IMR-90 (cell line): ENCODE data around the gene SMIM31.

ENCODE experiments used
- BHLHE40 ChIP-seq: fragments of 150-350 bp; IDR thresholded peaks from 2 replicates; pipeline ENCODE4 v1.6.1; 2016; ENCODE audit warnings: mild to moderate bottlenecking, low read depth, low read length
- CEBPB ChIP-seq: IDR thresholded peaks from 2 replicates; pipeline ENCODE4 v1.6.1; 2012; ENCODE audit warnings: low read depth, low read length, improper control_type of control experiment
- CTCF ChIP-seq: conservative IDR thresholded peaks from 2 replicates; pipeline ENCODE4 v1.5.1; 2012; ENCODE audit warnings: mild to moderate bottlenecking, low read depth, low read length, improper control_type of control experiment
- ELK1 ChIP-seq: fragments of 150-350 bp; IDR thresholded peaks from 2 replicates; pipeline ENCODE4 v1.6.1; 2016; ENCODE audit warnings: low read depth, mild to moderate bottlenecking, low read length, moderate library complexity, borderline replicate concordance
- FOS ChIP-seq: fragments of 150-350 bp; IDR thresholded peaks from 2 replicates; pipeline ENCODE4 v1.6.1; 2016; ENCODE audit warnings: low read depth, low read length
- MAFK ChIP-seq: IDR thresholded peaks from 2 replicates; pipeline ENCODE4 v1.6.1; 2012; ENCODE audit warnings: low read depth, low read length, improper control_type of control experiment
- MAZ ChIP-seq: IDR thresholded peaks from 2 replicates; pipeline ENCODE4 v1.6.1; 2012; ENCODE audit warnings: low read depth, mild to moderate bottlenecking, low read length, improper control_type of control experiment, moderate library complexity, borderline replicate concordance
- MXI1 ChIP-seq: IDR thresholded peaks from 2 replicates; pipeline ENCODE4 v1.6.1; 2012; ENCODE audit warnings: low read depth, mild to moderate bottlenecking, low read length, moderate library complexity, borderline replicate concordance
- POLR2A ChIP-seq: IDR thresholded peaks from 2 replicates; pipeline ENCODE4 v1.6.1; 2012; ENCODE audit warnings: mild to moderate bottlenecking, low read depth, low read length
- RAD21 ChIP-seq: IDR thresholded peaks from 2 replicates; pipeline ENCODE4 v1.6.1; 2012; ENCODE audit warnings: low read length, improper control_type of control experiment
- RCOR1 ChIP-seq: IDR thresholded peaks from 2 replicates; pipeline ENCODE4 v1.6.1; 2012; ENCODE audit warnings: mild to moderate bottlenecking, low read length, improper control_type of control experiment; ENCODE audit not compliant: insufficient replicate concordance
- RFX5 ChIP-seq: IDR thresholded peaks from 2 replicates; pipeline ENCODE4 v1.8.0; 2012; ENCODE audit warnings: low read depth, mild to moderate bottlenecking, low read length, moderate library complexity
- SMC3 ChIP-seq: fragments of 150-350 bp; IDR thresholded peaks from 2 replicates; pipeline ENCODE4 v1.6.1; 2016; ENCODE audit warnings: low read depth, mild to moderate bottlenecking, antibody characterized with exemption, low read length, moderate library complexity
- TF ChIP-seq, protein P1 (sequence below): fragments of 150-350 bp; IDR thresholded peaks from 2 replicates; pipeline ENCODE4 v1.6.1; 2017; ENCODE audit warnings: mild to moderate bottlenecking, antibody characterized with exemption, low read length, low read depth

DNA sequence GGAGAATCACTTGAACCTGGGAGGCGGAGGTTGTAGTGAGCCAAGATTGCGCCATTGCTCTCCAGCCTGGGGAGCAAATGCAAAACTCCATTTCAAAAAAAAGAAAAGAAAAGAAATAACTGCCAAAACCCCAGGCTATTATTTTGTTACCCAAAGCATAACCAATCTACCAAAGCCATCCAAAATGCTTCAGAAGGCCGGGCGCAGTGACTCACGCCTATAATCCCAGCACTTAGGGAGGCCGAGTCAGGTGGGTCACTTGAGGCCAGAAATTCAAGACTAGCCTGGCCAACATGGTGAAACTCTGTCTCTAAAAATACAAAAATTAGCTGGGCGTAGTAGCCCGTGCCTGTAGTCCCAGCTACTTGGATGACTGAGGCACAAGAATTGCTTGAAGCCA is 49.8 kb downstream of the SMIM31 start:
- no peak for TF ChIP-seq CTCF
- TF ChIP-seq POLR2A, result no peak
- no peak for TF ChIP-seq SMC3
- no peak for TF ChIP-seq MAZ
- no peak for TF ChIP-seq RAD21
- TF ChIP-seq, protein P1, sequence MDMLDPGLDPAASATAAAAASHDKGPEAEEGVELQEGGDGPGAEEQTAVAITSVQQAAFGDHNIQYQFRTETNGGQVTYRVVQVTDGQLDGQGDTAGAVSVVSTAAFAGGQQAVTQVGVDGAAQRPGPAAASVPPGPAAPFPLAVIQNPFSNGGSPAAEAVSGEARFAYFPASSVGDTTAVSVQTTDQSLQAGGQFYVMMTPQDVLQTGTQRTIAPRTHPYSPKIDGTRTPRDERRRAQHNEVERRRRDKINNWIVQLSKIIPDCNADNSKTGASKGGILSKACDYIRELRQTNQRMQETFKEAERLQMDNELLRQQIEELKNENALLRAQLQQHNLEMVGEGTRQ, result no peak
- TF ChIP-seq RCOR1, result no peak
- no peak for TF ChIP-seq FOS
- no peak for TF ChIP-seq RFX5
- TF ChIP-seq CEBPB, result no peak
- no peak for TF ChIP-seq MXI1
- TF ChIP-seq MAFK, result no peak
- TF ChIP-seq ELK1, result no peak
- no peak for TF ChIP-seq BHLHE40
